Measurements from ENCODE around the gene SLC13A4.

SLC13A4 gene

GRCh38 chr7:135681762-135682161 is 46.2 kb downstream of the SLC13A4 start:
- no peak for TF ChIP-seq ZNF175 (tag by site-specific recombination; IDR thresholded peaks at IDR 0.05)
- TF ChIP-seq ZNF670 (tag by site-specific recombination; IDR thresholded peaks at IDR 0.05; ENCODE audit: low read depth): no peak
- TF ChIP-seq ZNF350 (tag by site-specific recombination; IDR thresholded peaks at IDR 0.05): no peak
- TF ChIP-seq ZNF830 (tag by site-specific recombination; IDR thresholded peaks at IDR 0.05; ENCODE audit: low read depth): no peak
- TF ChIP-seq ZNF707 (tag by site-specific recombination; IDR thresholded peaks at IDR 0.05): no peak
- TF ChIP-seq GFI1B (tag by site-specific recombination; IDR thresholded peaks at IDR 0.05): no peak
- TF ChIP-seq ZNF600 (tag by site-specific recombination; IDR thresholded peaks at IDR 0.05): no peak
- no peak for TF ChIP-seq ZNF610 (tag by site-specific recombination; IDR thresholded peaks at IDR 0.05; ENCODE audit: borderline replicate concordance)
- no peaks in the 10 kb centered on the region for H3K4me1 ChIP-seq (ENCODE audit: control insufficient read depth, insufficient read depth, low read length)
- no peak overlapping the region for H3K27ac ChIP-seq (ENCODE audit: extremely low read depth, low read depth, low read length)
- no peaks in the 10 kb centered on the region for H3K9me3 ChIP-seq (ENCODE audit: control insufficient read depth, insufficient read depth, low read depth, low read length)
- ChIA-PET CTCF (interaction anchor here (0.7 to 2.4 kb wide), 4 partner anchors 9 to 119 kb away, joined by 3 to 19 read pairs (median 4); no protein-coding TSS in a partner anchor), POLR2A (interaction anchor here (1.0 kb wide), 1 partner anchor 9 kb away, joined by 3 read pairs; no protein-coding TSS in a partner anchor)
- H3K4me3 ChIP-seq (ENCODE audit: low read depth, low read length): no peak overlapping the region
- peaks cover 0 to 74% of the 10 kb centered on the region in 2 experiments; a peak in 1 of 3 replicates for H3K36me3 ChIP-seq (ENCODE audit: control insufficient read depth in 2 of 2, insufficient read depth in 1 of 2, low read length in 2 of 2)

GRCh38 chr7:135678612-135679575 is 49.1 kb downstream of the SLC13A4 start:
- H3K27ac ChIP-seq (ENCODE audit: extremely low read depth, low read depth, low read length): no peak overlapping the region
- TF ChIP-seq ZNF426 (tag by site-specific recombination; IDR thresholded peaks at IDR 0.05) (no peak), ZSCAN23 (tag by site-specific recombination; IDR thresholded peaks at IDR 0.05) (no peak)
- H3K36me3 ChIP-seq (ENCODE audit: control insufficient read depth in 2 of 2, insufficient read depth in 1 of 2, low read length in 2 of 2): peaks cover 0 to 64% of the 10 kb centered on the region in 2 experiments; a peak in 1 of 3 replicates
- H3K4me1 ChIP-seq (ENCODE audit: control insufficient read depth, insufficient read depth, low read length): no peaks in the 10 kb centered on the region
- no peak overlapping the region for H3K4me3 ChIP-seq (ENCODE audit: low read depth, low read length)
- no peaks in the 10 kb centered on the region for H3K9me3 ChIP-seq (ENCODE audit: control insufficient read depth, insufficient read depth, low read depth, low read length)
- ChIA-PET POLR2A (no interaction called here), CTCF (interaction anchor here (0.6 to 1.0 kb wide), 2 partner anchors 22 to 26 kb away, joined by 3 read pairs; no protein-coding TSS in a partner anchor)

- Histone ChIP-seq H3K4me3 (ENCODE audit: low read depth, low read length) (no peak overlapping the region), H3K4me1 (ENCODE audit: control insufficient read depth, insufficient read depth, low read length) (no peaks in the 10 kb centered on the region), H3K36me3 (ENCODE audit: control insufficient read depth in 2 of 2, insufficient read depth in 1 of 2, low read length in 2 of 2) (peaks cover 0 to 31% of the 10 kb centered on the region in 2 experiments; a peak in 1 of 3 replicates), H3K9me3 (ENCODE audit: control insufficient read depth, insufficient read depth, low read depth, low read length) (no peaks in the 10 kb centered on the region), H3K27ac (ENCODE audit: extremely low read depth, low read depth, low read length) (no peak overlapping the region)
- CTCF ChIA-PET: interaction anchor here (0.6 to 7.8 kb wide), 28 partner anchors 9 to 1256 kb away, joined by 3 to 58 read pairs (median 4); partner anchors contain the start of genes SLC13A4 and STMP1
- POLR2A ChIA-PET: interaction anchor here (2.1 kb wide), 1 partner anchor 11 kb away, joined by 7 read pairs; the partner anchor contains the start of gene STMP1
- TF ChIP-seq ZNF157 (tag by site-specific recombination; IDR thresholded peaks at IDR 0.05): no peak
- TF ChIP-seq ZNF639 (tag by site-specific recombination; IDR thresholded peaks at IDR 0.05): no peak
- TF ChIP-seq ZNF416 (tag by site-specific recombination; IDR thresholded peaks at IDR 0.05): no peak
- no peak for TF ChIP-seq ZNF2 (tag by site-specific recombination; IDR thresholded peaks at IDR 0.05)
- TF ChIP-seq ZNF48 (tag by site-specific recombination; IDR thresholded peaks at IDR 0.05): no peak
- no peak for TF ChIP-seq ZNF521 (tag by site-specific recombination; IDR thresholded peaks at IDR 0.05)
- TF ChIP-seq ZSCAN30 (tag by site-specific recombination; IDR thresholded peaks at IDR 0.05): no peak
- TF ChIP-seq ZNF280D (tag by site-specific recombination; IDR thresholded peaks at IDR 0.05): no peak
- TF ChIP-seq ZXDB (tag by site-specific recombination; IDR thresholded peaks at IDR 0.05): no peak
- TF ChIP-seq ZNF692 (tag by site-specific recombination; IDR thresholded peaks at IDR 0.05): no peak
- no peak for TF ChIP-seq GLI2 (tag by site-specific recombination; IDR thresholded peaks at IDR 0.05; ENCODE audit: borderline replicate concordance, low read depth)
Measured at GRCh38 chr7:135673360-135673706, 54.7 kb downstream of the SLC13A4 start.
